Fibroblast of lung (primary cell): ENCODE measurements around the gene SRRM3. TPM values are rescaled to one million over a fixed set of nuclear protein-coding genes. Genes with fewer than 3 reads are reported as not detected.
"Not testable (repeated sequence)": the region's sequence is repeated elsewhere in the genome, so short reads cannot be mapped to it uniquely, and the experiment has no call there.

Source experiments
- DNase-seq, 2 donors: peaks; one replicate each; pipeline versions ENCODE4 v3.0.0 to v3.0.0-alpha.2; 2010; ENCODE audit warnings: low read depth in 2 of 2
- H2AFZ ChIP-seq: 2 replicates; pipeline ENCODE4 v1.5.1; 2012; ENCODE audit warnings: low read length, control low read depth, inconsistent platforms
- H3K27ac ChIP-seq: 2 replicates; pipeline ENCODE4 v1.5.1; 2011; ENCODE audit warnings: low read length, control low read depth; ENCODE audit not compliant: insufficient read depth
- H3K27me3 ChIP-seq: 2 replicates; pipeline ENCODE4 v1.5.1; 2011; ENCODE audit warnings: mild to moderate bottlenecking, low read length; ENCODE audit not compliant: control insufficient read depth, insufficient read depth
- H3K36me3 ChIP-seq: 2 replicates; pipeline ENCODE4 v1.5.1; 2011; ENCODE audit warnings: low read length; ENCODE audit not compliant: control insufficient read depth, insufficient read depth
- H3K4me1 ChIP-seq: 2 replicates; pipeline ENCODE4 v1.5.1; 2011; ENCODE audit warnings: low read length; ENCODE audit not compliant: control insufficient read depth, insufficient read depth; ENCODE audit errors: extremely low read depth
- H3K4me2 ChIP-seq: 2 replicates; pipeline ENCODE4 v1.5.1; 2011; ENCODE audit warnings: low read length, control low read depth; ENCODE audit not compliant: insufficient read depth; ENCODE audit errors: extremely low read depth
- H3K4me3 ChIP-seq, 4 experiments: fragments of 200-600 bp in 1 of 4; sonication (generic) in 1 of 4; replicated peaks in 1 of 4; 2 replicates each; pipeline ENCODE4 v1.5.1; 2011 to 2016; ENCODE audit warnings: low read length in 4 of 4, low read depth in 3 of 4, mild to moderate bottlenecking in 3 of 4, control low read depth in 2 of 4, inconsistent platforms in 1 of 4, mixed read lengths in 1 of 4; ENCODE audit not compliant: insufficient read depth in 1 of 4; ENCODE audit errors: control extremely low read depth in 1 of 4
- H3K79me2 ChIP-seq: 2 replicates; pipeline ENCODE4 v1.5.1; 2012; ENCODE audit warnings: mild to moderate bottlenecking, low read length, inconsistent platforms; ENCODE audit not compliant: control insufficient read depth, insufficient read depth
- H3K9ac ChIP-seq: 2 replicates; pipeline ENCODE4 v1.5.1; 2011; ENCODE audit warnings: mild to moderate bottlenecking, low read length, control low read depth; ENCODE audit not compliant: insufficient read depth
- H3K9me3 ChIP-seq: 2 replicates; pipeline ENCODE4 v1.5.1; 2012; ENCODE audit warnings: low read depth, low read length; ENCODE audit not compliant: control insufficient read depth, insufficient read depth
- H4K20me1 ChIP-seq: 2 replicates; pipeline ENCODE4 v1.5.1; 2011; ENCODE audit warnings: low read length; ENCODE audit not compliant: control insufficient read depth, insufficient read depth; ENCODE audit errors: extremely low read depth
- EZH2 ChIP-seq: IDR thresholded peaks from 2 replicates; pipeline ENCODE4 v1.5.1; 2012; ENCODE audit warnings: low read length, control low read depth, mild to moderate bottlenecking; ENCODE audit errors: missing control alignments
- polyA plus RNA-seq, 2 donors: library from polyadenylated mRNA; depleted of rRNA in 1 of 2; stranded (reverse) in 1 of 2; unstranded in 1 of 2; fragments of >200 nt; gene quantifications; 2 replicates each; pipeline ENCODE4 v1.2.1, GENCODE V29; 2011 to 2012; ENCODE audit warnings: missing spikeins in 1 of 2
- total RNA-seq: library from RNA; depleted of rRNA; stranded (reverse); fragments of >200 nt; gene quantifications from 2 replicates; pipeline ENCODE4 v1.2.1, GENCODE V29; 2014
- TF ChIP-seq, protein P1 (sequence below), 2 donors: IDR thresholded peaks in 1 of 2; conservative IDR thresholded peaks in 1 of 2; 1 replicate in 1 of 2; 2 replicates in 1 of 2; pipeline ENCODE4 v1.5.1; 2011 to 2012; ENCODE audit warnings: low read length in 2 of 2, control low read depth in 1 of 2, inconsistent platforms in 1 of 2, low read depth in 1 of 2, mild to moderate bottlenecking in 1 of 2

Gene SRRM3
- total and polyA plus RNA-seq, 2 donors (not counting 1 experiment from before 2014, with no cell fraction given), result 0.40 to 1.7 TPM

DNA sequence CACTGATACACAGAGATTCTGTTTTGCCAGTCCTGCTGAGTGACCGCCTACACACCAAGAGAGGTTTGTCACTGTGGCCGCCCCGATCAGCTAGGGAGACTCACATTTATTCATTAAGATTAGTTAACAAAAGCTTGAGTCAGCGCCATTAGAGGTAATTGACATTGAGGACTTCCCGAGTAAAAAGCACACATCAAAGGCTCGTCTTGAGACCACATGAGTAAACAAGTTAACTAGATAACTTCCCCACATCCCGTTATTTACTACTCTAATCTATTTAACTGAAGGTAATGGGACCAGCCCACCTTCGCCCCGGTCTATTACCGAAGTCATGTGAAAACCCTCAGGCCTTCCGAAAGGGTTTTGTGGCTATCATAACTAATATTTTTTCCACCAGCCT lies 23.0 kb downstream of the SRRM3 start:
- DNase-seq, result no peak
- Histone ChIP-seq H4K20me1 (no peaks in the 10 kb centered on the region), H3K4me1 (no peaks in the 10 kb centered on the region), H3K9ac (no peak overlapping the region), H3K36me3 (no peaks in the 10 kb centered on the region), H3K4me3 (no peak overlapping the region), H3K27ac (no peak overlapping the region), H3K79me2 (no peaks in the 10 kb centered on the region), H2AFZ (no peak overlapping the region), H3K9me3 (no peaks in the 10 kb centered on the region), H3K27me3 (peaks cover 2% of the 10 kb centered on the region), H3K4me2 (no peak overlapping the region)
- TF ChIP-seq EZH2, result no peak

DNA sequence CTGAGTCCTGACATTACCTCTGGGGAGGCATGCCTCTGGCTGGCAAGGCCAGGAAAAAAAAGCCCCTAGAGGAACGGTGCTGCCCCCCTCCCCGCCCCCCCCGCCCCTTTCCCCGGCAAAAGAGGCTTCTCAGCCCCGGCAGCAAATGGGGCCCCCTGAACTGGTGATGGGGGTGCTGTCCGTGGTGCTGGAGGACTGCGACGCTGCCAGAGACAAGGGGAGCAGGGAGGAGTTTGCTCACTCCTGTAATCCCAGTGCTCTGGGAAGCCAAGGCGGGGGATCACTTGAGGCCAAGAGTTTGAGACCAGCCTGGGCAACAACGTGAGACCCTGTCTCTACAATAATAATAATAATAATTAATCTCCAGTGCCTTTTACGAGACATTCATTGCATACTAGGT lies 23.7 kb downstream of the SRRM3 start:
- Histone ChIP-seq H3K27me3 (peaks cover 2% of the 10 kb centered on the region), H3K79me2 (no peaks in the 10 kb centered on the region), H3K27ac (no peak overlapping the region), H3K4me3 (no peak overlapping the region), H3K9me3 (no peaks in the 10 kb centered on the region), H4K20me1 (no peaks in the 10 kb centered on the region), H3K9ac (no peak overlapping the region), H3K4me2 (no peak overlapping the region), H2AFZ (no peak overlapping the region), H3K36me3 (no peaks in the 10 kb centered on the region), H3K4me1 (no peaks in the 10 kb centered on the region)
- TF ChIP-seq, protein P1, sequence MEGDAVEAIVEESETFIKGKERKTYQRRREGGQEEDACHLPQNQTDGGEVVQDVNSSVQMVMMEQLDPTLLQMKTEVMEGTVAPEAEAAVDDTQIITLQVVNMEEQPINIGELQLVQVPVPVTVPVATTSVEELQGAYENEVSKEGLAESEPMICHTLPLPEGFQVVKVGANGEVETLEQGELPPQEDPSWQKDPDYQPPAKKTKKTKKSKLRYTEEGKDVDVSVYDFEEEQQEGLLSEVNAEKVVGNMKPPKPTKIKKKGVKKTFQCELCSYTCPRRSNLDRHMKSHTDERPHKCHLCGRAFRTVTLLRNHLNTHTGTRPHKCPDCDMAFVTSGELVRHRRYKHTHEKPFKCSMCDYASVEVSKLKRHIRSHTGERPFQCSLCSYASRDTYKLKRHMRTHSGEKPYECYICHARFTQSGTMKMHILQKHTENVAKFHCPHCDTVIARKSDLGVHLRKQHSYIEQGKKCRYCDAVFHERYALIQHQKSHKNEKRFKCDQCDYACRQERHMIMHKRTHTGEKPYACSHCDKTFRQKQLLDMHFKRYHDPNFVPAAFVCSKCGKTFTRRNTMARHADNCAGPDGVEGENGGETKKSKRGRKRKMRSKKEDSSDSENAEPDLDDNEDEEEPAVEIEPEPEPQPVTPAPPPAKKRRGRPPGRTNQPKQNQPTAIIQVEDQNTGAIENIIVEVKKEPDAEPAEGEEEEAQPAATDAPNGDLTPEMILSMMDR (conservative IDR thresholded peaks at IDR 0.05 in 1 of 2, IDR thresholded peaks at IDR 0.05 in 1 of 2; ENCODE audit: low read depth in 1 of 2, low read length in 2 of 2), result no peak
- no peak for TF ChIP-seq EZH2
- DNase-seq, result peak; percentile 21 to 36

DNA sequence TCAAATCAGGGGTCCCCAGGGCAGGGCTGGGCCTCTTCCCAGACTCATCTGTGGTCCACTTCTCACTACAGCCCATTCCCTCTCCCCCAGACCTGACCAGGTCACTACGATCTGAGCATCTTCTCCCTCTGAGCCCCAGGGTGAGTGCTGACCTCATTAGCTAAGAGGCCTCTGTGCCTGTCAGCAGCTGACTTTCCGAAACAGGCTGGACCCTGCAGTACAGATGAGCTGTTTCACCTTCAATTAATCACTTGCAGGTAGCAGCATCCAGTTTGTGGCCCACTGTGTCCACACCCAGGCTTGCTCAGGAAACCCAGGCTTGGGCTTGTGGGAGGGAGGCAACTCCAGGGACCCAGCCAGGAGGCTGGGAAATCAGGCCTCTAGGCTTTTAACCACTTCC lies 24.3 kb downstream of the SRRM3 start:
- no peaks in the 10 kb centered on the region for H4K20me1 ChIP-seq
- H2AFZ ChIP-seq, result no peak overlapping the region
- H3K36me3 ChIP-seq, result no peaks in the 10 kb centered on the region
- H3K4me2 ChIP-seq, result no peak overlapping the region
- H3K9ac ChIP-seq, result no peak overlapping the region
- H3K4me1 ChIP-seq, result no peaks in the 10 kb centered on the region
- no peaks in the 10 kb centered on the region for H3K79me2 ChIP-seq
- H3K27ac ChIP-seq, result no peak overlapping the region
- H3K4me3 ChIP-seq, result no peak overlapping the region
- H3K27me3 ChIP-seq, result peaks cover 2% of the 10 kb centered on the region
- no peaks in the 10 kb centered on the region for H3K9me3 ChIP-seq
- DNase-seq, result no peak
- TF ChIP-seq, protein P1 (conservative IDR thresholded peaks at IDR 0.05 in 1 of 2, IDR thresholded peaks at IDR 0.05 in 1 of 2; ENCODE audit: low read depth in 1 of 2, low read length in 2 of 2), result no peak
- no peak for TF ChIP-seq EZH2

DNA sequence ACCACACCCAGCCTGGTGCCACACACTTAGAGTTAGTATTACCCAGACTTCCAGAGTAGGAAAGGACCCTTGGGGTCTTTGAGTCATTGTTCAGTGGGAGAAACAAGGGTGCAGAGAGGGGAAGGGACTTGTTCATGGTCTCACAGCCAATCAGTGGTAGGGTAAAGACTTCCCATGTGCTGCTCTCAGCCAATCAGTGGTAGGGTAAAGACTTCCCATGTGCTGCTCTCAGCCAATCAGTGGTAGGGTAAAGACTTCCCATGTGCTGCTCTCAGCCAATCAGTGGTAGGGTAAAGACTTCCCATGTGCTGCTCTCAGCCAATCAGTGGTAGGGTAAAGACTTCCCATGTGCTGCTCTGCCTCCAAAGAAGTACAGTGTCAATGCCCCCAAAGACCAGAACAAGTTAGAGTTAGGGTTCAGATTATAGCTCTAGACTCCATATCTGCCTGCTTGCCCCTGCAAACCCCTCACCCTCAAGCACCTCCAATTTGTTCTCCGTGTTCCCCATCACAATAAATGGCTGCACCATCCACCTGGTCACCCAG lies 25.3 kb downstream of the SRRM3 start:
- not testable (repeated sequence) for H3K36me3 ChIP-seq, H3K27ac ChIP-seq, H3K4me1 ChIP-seq, H2AFZ ChIP-seq, H3K79me2 ChIP-seq, H3K4me3 ChIP-seq, H3K27me3 ChIP-seq, H4K20me1 ChIP-seq, H3K9me3 ChIP-seq, DNase-seq, H3K9ac ChIP-seq, H3K4me2 ChIP-seq
